Activated CD4-positive, alpha-beta T cell treated with anti-CD3 and anti-CD28 coated beads, Interleukin-2, Interleukin-4, amounts not matched to agents 100 ng/mL and 50 ng/mL, durations not matched to agents 16 hours and 8 hours (primary cell): Measurements from ENCODE around the gene ANKRD11.
"Not testable (repeated sequence)": the region's sequence is repeated elsewhere in the genome, so short reads cannot be mapped to it uniquely, and the experiment has no call there.

Source experiments
- DNase-seq: peaks from one replicate; pipeline ENCODE4 v3.0.0-alpha.2; 2020; ENCODE audit warnings: low spot score

ANKRD11 gene

DNA sequence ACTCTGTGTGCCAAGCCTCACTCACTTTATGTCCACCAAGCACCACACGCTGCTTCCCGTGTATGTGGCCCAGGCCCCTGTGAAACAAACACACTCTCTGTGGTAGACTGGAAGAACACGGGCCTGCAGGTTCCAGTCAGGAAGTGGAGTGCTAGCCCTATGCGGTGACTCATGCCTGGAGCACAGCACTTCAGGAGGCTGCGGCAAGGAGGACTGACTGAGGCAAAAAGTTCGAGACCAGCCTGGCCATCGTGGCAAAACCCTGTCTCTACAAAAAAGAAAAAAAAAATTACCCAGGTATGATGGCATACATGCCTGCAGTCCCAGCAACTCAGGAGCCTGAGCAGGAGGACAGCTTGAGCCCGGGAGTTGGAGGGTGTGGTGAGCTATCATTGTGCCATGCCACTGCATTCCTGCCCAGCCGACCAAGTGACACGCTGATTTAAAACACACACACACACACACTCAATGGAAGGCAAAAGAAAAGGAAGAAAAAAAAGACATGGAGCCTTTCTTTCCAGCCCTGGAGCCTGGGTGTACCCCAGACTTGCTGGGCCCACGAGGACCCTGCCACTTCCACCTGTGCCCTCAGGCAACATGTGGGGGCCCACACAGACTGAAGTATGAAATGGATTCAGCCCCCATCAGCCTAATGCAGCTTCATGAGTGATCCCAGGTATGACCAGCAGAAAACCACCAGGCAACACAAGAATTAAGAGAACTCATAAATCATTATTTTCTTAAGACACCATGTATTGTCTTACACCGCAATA is 126.6 kb downstream of the ANKRD11 start:
- peak; percentile 72 for DNase-seq

DNA sequence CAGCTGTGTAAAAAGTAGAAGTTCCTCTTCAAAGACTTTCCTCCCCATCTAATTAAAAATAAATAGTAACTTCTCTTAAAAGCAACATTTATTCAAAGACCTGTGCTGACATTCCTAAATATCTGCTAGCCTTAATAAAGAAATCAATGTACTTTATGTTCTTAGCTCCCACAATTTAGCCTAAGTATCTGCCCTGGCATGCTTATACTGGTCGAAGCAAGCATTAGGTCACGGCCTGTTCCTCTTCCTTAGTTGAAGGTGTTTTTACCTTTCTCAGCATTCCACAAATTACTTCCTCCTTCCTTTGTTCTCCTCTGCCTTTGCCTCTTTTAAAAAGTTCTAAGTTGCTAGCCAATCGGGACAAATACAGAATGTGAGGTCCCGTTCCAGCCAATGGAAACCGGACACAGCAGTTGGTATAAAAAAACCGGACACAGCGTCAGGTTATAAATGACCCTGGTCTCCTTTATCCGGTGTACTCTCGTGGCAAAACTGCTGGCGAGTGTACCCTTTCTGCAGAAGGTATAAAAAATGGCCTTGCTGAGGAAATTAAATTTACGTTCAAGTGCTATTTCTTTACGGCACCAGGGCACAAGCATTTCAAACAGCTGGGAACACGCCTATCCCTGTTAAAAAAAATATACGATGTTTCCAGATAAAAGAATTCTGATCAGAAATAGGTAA is 127.7 kb downstream of the ANKRD11 start:
- DNase-seq: not testable (repeated sequence)

DNA sequence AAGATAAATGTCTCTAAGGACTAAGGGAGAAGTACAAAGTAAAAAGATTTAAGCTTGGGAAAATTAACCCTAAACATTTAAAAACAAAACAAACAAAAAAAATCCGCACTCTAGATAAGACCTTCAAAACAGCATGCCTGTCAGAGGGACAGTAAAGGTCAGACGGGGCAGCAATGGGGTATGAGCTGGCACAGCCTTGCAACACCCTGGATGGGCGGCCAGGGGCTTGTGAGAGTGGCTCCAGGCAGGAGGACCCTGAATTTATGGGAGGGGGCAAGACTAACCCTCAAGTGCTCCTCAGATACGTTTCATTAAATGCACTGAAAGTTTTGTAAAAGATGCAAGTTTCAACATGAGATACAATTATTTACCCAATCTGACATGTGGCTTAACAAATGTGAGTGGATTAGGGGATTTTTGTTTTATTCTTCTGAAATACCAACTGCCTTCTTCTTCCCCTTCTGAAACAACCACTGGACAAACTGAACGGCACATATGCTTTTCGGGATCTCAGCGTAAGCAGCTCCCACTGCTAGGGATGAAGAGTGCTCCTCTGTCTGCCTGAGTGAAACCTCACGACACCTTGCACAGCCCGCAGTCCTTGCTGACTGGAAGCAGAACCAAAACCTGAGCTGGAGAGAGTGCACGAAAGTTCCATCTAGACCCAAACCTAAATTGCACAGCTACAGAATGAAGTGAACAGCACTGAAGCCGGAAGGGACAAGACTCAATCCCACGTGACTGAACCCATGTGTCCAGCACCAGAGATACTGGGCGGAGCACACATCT is 128.4 kb downstream of the ANKRD11 start:
- peak; percentile 62 for DNase-seq

DNA sequence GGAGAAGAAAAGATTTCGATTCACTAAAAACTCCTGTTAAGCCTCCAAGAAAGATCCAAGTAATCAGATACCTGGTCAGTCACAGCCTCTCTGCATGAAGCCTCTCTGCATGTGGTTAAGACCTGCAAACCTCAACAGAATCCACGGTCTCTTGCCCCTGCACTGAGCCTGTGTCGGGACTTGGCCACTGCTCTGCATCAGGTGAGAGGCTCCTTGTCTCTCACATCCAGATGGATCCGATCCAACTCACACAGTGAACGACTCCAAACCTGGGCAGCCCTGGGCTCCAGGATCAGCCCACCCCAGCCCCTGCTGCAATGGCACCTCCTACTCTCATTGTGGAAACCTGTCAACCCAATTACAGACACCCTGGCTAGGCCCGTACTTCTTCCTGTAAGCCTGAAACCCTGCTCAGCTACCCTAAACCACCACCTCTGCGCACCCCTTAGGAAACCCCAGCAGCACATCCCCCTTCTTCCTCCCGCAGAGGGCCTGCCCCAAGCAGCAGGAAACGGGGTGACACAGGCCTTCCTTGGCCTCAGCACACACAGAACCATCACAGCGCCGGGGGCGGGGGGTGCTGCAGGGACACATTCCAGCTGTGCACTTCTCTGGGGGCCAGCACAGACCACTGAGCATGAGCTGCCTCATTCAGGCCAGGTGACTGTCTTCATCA is 129.5 kb downstream of the ANKRD11 start:
- DNase-seq: peak; percentile 88

DNA sequence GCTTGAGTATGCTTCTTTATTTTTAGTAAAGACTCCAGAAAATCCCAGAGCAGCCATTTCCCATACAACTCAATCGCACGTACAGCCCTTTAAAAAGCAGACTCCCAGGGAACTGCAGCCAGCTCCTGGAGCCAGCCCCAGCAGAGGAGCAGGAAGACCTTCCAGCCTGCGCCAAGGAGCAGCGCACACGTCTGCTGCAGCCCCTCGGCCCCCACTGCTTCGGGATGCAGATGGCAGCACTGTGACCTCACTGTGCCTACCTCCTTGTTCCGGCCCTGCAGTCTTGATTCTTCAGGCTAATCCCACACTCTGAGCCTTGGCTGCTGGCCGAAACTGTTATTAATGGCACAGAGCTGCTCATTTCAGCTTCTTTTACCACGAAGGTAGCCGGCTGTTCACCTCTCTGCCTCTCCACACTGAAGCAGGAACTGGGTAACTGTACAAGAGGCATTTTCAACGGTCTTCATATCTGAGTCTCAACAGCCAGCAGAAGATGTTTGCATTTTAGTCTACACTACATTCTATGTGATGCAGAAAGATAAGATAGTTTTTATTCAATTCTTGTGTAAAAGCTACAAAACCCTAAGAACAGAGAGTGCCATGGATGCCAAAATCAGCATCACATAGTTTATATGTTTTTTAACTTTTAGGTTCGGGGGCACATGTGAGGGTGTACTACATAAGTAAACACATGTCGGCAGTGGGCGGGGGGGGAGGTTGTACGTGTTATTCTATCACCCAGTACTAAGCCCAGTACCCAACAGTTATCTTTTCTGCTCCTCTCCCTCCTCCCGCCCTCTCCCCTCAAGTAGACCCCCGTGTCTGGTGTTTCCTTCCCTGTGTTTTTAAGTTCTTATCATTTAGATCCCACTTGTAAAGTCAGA is 130.9 kb downstream of the ANKRD11 start:
- DNase-seq: no peak

DNA sequence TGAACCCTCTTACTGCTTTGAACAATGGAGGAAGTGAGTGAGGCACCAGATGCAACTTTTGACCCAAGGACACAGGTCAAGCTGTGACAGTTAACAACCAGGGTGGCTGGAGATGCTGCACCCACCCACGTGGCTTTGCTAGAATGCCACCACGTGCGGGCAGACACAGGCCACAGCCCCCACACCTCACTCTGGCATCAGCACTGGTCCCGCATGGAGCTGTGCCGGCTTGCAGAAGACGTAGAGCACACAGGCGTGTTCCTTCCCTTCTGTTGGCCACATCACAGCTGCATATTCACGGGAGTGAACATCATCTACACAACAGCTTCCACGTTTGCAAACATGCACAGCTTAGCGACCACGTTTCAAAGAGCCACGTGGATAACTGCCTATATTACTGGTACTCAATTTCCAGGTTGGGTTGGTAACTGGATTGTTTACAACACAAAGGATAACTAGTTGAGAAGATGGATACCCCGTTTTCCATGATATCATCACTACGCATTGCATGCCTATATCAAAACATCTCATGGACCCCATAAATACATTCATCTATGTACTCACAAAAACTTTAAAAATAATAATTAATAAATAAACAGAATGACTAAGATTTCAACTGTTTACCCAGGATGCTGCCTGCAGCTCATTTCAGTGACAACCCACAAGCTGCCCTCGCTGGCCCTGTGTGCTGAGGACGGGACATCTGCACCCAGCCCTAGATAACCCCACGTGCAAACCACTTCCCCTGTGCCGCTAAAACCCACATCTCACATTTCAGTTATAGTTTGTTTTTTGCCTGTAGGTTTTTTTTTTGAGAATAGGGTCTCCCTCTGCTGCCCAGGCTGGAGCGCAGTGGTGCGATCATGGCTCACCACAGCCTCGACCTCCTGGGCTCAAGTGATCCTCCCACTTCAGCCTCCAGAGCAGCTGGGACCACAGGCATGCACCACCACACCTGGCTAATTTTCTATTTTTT is 132.0 kb downstream of the ANKRD11 start:
- peak; percentile 58 for DNase-seq

DNA sequence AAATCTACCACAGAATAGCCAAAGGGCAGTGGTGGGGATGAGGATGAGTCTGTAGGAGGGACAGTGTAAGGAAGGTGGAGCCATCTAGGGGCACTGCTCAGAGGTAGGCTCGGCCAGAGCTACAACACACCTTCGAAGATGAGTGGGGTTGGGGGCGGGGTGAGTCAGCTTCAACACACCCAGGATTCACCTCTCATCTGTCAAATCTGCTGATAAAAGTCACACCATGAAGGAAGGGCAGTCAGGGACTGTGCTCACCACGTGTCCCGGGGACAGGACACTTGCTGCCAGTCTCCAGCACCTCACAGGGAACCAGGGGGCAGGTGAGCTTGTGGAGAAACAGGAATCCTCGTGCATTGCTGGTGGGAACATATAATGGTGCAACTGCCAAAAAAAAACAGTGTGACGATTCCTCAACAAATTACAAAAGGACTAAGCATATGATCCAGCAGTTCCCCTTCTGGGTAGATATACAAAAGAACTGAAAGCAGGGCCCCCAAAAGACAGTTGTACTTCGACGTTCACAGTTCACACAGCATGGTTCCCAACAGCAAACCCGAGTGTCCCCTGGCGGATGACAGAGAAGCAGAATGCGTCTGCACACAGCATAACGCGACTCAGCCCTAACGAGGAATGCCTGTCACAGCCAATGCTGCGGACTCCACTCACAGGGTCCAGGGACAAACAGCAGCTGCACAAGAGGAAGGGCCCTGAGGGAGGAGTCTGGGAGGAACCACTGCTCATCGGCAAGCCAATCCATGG is 133.1 kb downstream of the ANKRD11 start:
- DNase-seq: peak; percentile 38

DNA sequence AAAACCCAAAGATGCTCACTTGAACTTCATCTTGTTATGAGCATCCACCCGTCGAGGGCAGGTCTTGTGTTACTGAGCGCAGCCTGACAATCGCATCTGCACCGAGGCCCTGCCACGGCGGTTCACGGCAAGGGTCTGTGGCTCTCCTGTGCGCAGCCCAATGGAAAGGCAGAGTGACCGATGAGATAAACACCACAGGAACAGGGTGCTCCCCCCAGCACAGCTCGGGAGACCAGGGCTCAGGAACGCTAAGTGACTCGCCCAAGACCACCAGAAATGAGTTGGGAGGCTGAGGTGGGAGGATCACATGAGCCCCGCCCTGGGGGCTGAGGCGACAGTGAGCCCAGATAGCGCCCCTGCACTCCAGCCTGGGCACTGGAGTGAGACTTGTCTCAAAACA is 134.7 kb downstream of the ANKRD11 start:
- DNase-seq: no peak

DNA sequence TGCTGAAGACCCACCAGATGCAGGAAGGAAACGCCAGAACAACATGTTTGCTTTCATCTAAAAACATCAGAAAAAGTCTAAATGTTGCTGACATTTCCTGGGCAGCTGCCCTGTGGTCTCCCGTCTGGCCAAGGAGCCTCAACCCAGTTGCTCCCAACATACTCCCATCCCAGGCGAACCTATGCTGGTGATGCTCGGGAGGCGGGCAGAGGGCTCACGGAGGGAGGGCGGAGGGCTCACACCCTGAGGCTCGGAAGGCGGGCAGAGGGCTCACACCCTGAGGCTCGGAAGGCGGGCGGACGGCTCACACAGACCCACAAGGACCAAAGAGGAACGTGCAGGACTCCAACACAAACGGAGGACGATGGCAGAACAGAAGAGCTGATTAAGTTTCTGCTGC is 135.4 kb downstream of the ANKRD11 start:
- no peak for DNase-seq

DNA sequence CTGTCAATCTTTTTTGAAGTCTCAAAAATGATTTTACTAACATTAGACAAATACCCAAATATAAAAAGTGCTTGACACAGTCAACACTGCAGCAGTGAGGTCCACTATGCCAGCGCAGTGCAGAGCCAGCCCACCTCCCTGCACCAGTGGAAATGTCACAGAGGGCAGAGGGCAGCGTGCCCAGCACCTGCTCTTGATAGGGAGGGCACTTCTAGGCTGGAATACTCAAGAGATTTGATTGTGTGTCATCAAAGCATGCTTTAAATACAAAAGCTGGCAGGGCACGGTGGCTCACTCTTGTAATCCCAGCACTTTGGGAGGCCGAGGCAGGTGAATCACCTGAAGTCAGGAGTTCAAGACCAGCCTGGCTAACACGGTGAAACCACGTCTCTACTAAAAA is 136.0 kb downstream of the ANKRD11 start:
- DNase-seq: no peak

DNA sequence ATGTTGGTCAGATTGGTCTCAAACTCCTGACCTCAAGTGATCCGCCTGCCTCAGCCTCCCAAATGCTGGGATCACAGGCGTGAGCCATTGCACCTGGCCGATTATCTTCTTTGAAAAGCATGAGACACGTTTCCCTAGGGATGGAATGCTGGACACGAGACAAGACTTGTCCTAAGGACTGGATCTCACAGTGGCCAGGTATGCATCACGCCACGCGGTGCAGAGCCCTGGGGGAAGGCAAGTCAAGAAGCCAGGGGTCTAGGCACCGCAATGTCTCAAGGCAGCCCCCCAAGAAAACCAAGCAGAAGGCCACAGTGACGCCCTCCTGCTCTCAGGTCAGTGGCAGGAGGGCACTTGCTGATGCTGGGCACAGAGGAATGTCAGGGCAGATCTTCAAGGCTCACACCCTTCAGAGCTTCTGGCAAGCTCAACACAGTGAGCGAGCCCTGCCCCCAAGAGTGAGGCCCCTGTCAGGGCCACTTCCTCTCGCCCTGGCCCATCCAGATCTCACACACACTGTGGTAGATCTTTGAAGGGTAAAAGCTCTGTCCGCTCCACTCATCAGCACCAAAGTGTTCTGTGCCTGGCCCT is 138.2 kb downstream of the ANKRD11 start:
- no peak for DNase-seq

DNA sequence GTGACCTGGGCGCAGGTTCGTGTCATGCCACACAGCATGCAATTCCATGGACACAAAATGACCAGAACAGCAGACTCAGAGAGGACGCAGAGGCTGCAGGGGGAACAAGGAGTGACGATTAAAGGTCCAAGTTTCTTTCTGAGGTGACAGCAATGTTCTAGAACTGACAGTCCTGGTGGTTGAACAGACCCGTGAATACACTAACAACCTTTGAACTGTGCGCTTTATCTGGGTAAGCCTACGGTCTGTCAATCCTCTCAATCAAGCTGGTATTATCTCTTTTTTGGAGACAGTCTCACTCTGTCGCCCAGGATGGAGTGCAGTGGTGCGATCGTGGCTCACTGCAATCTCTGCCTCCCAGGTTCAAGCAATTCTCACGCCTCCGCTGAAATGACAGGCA is 138.7 kb downstream of the ANKRD11 start:
- no peak for DNase-seq

DNA sequence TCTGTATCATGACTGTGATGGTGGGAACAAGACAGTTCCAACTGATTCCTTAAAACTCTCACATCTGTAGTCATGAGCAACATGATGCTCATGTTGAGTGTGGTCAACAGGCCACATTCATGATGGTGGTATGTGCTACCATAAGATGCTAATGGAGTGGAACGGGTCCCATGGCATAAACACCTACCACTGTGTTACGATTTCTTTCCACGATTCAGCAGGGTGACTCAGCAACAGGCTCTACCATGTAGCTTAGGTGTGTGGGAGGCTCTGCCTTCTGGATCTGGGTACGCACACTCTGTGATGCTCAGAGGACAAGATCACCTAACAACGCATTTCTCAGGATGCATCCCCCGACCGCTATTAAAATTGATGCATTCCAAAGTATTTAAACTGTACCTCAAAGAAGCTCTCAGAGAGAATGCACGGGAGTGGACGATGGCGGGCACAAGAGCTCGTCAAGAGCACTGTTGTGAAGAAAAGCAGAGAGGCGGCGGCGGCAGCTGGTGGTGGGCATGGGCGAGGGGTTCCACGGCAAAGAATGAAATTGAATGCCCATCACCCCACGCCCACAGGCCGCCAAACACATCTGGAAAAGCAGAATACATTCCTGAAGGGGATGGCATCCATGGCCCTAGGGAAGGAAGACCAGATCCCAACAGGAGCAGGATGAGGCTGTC is 139.5 kb downstream of the ANKRD11 start:
- peak; percentile 43 for DNase-seq

DNA sequence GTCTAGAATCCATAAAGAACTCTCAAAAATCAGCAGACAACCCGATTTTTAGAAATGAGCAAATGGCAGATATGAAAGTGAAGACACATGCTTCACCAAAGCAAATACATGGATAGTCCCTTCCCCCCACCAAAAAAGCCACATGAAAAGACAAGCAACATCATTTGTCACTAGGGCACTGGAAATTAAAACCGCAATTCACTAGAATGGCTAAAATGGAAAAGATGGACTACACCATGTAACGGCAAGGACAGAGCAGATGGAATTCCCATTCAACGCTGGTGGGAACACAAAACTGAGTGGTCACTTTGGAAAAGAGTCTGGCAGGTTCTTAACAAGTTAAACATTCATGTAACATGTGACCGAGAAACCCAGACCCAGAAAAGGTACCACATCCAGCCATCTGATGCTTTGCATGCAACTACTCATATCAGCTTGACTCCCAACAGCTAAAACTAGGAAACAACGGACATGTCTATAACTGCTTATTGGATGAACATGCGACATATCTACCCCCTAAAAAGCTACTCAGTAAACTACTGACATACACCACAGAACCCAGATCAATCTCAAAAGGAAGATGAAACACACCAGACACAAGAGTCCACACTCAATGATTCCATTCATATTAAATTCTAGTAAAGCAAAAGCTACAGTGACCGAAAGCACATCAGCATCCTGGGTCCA is 140.3 kb downstream of the ANKRD11 start:
- peak; percentile 58 for DNase-seq

DNA sequence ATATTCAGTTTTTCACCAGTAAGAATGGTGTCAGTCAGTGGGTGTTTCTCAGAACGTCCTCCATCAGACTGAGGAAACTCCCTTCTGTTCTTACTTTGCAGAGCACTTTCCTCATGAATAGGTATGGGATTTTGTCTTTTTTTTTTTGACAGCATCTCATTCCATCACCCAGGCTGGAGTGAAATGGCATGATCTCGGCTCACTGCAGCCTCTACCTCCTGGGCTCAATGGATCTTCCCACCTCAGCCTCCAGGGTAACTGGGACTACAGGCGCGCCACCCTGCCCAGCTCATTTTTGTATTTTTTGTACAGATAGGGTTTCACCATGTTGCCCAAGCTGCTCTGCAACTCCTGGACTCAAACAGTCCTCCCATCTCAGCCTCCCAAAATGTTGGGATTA is 142.6 kb downstream of the ANKRD11 start:
- no peak for DNase-seq

DNA sequence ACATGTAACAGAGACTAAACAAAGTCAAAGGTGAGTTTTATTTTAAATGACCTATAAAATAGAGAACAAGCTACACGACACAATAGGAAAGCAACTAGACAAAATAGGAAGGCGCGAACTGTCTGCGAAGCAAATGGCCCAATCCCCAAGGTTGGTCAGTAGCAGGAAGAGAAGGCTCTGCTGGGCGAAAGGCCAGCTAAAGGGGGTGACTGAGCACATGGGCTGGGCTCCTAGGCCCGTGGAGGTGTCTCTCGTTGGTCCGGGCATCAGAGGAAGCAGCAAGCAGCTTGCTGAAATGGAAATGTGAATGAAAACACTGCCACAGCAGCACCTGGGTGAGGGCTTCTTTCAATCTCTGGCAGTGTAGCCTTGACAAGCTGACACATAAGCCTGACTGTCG is 143.5 kb downstream of the ANKRD11 start:
- DNase-seq: no peak

DNA sequence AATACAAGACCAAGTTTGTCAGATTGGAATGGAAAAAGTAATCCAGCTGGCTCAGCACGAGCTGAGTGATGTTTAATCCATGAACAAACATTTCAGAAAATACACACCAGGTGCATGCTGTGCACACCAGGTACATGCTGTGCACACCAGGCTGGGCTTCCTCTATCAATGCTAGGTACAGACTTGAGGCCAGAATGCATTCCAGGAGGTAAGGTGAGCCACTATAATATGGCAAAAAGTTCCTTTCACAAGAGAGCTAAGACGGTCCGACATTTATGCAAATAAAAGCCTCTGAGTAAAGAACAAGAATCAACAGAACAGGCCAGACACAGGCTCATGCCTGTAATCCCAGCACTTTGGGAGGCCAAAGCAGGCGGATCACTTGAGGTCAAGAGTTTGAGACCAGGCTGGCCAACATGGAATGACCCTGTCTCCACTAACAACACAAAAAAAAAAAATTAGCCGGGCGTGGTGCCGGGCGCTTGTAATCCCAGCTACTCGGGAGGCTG is 144.7 kb downstream of the ANKRD11 start:
- no peak for DNase-seq
